Measurements from ENCODE around the gene BAG1. TPM values are rescaled to one million over a fixed set of nuclear protein-coding genes. Genes with fewer than 3 reads are reported as not detected.

BAG1 gene
- total and polyA plus RNA-seq, 2 of the 13 experiments (the other 11 are each of a cell fraction or from before 2014, with no cell fraction given), result 23.1 to 59.5 TPM

DNA sequence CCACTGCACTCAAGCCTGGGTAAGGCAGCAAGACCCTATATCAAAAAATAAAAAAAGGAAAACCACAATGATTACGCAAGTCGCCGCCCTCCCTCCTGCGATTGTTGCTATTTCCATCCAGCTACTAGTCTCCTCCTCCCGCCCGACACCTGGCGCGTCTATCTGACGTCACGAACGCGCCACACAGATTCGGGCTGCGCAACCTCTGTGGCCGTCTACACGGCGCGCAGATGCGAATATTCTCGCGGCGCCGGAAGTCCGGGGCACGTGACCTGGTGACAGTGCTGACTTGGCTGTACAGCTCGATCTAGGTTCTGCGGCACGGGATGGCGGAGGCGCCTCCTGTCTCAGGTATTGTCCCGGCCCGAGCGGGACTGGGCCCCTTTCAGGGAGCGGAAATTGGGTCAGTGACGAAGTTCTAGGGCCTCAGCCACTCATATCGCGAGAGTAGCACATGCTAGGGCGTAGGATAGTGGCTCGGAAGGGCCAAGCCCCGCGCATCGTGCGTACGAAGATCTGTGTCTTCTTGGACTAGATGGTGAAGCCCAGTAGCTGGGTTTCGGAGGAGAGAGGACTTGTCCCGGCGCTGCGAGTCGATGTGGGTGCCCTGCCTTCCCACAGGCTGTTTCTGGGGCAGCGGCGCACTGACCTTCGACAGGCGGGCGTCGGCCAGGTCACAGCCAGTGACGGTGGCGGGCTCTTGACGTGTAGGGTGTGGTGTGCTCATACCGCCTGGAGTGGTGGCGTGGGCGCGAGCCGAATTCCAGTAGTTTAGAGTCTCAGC lies 25.9 kb upstream of the BAG1 start, which contains the start of gene NFX1 (continued):
- TF ChIP-seq PRDM4 (CRISPR knock-in tag; IDR thresholded peaks at IDR 0.05; ENCODE audit: borderline replicate concordance) (no peak), STAT5B (CRISPR knock-in tag; IDR thresholded peaks at IDR 0.05) (no peak), EED (CRISPR knock-in tag; IDR thresholded peaks at IDR 0.05) (peak; percentile 68; the same call in 1 of the 2 replicates), KDM5A (IDR thresholded peaks at IDR 0.05; ENCODE audit: borderline replicate concordance, low read length) (peak; percentile 88), ZNF337 (CRISPR knock-in tag; IDR thresholded peaks at IDR 0.05; ENCODE audit: borderline replicate concordance, low read depth) (peak; percentile 71; the same call in 1 of the 2 replicates), EP300 (IDR thresholded peaks at IDR 0.05; ENCODE audit: low read depth in 2 of 2, low read length in 2 of 2) (peak; percentile 43 to 48; a peak in 2 of 4 replicates), EP300 (CRISPR knock-in tag; IDR thresholded peaks at IDR 0.05; ENCODE audit: borderline replicate concordance) (peak; percentile 15; the same call in 1 of the 2 replicates), NCOA2 (CRISPR knock-in tag; IDR thresholded peaks at IDR 0.05) (peak; percentile 57), ZNF234 (CRISPR knock-in tag; conservative IDR thresholded peaks at IDR 0.05) (no peak), ATF7-NPFF (CRISPR knock-in tag; IDR thresholded peaks at IDR 0.05; ENCODE audit: low read depth) (peak; percentile 93), LRRFIP1 (CRISPR knock-in tag; conservative IDR thresholded peaks at IDR 0.05) (no peak; the same call in 1 of the 2 replicates), ZNF713 (CRISPR knock-in tag; IDR thresholded peaks at IDR 0.05) (no peak), ZNF768 (CRISPR knock-in tag; IDR thresholded peaks at IDR 0.05) (peak; percentile 49; the same call in 1 of the 2 replicates), THYN1 (CRISPR knock-in tag; IDR thresholded peaks at IDR 0.05; ENCODE audit: borderline replicate concordance, low read depth) (no peak; the same call in 1 of the 2 replicates), HMG20A (CRISPR knock-in tag; IDR thresholded peaks at IDR 0.05; ENCODE audit: borderline replicate concordance) (no peak; the same call in 1 of the 2 replicates), ARNTL (CRISPR knock-in tag; IDR thresholded peaks at IDR 0.05) (peak; percentile 97), ZNF720 (CRISPR knock-in tag; IDR thresholded peaks at IDR 0.05) (no peak), NFYB (CRISPR knock-in tag; IDR thresholded peaks at IDR 0.05) (peak; percentile 58), ZNF747 (CRISPR knock-in tag; IDR thresholded peaks at IDR 0.05; ENCODE audit: borderline replicate concordance) (peak; percentile 94; the same call in 1 of the 2 replicates), ZKSCAN8 (CRISPR knock-in tag; IDR thresholded peaks at IDR 0.05; ENCODE audit: borderline replicate concordance) (no peak), ZNF670 (CRISPR knock-in tag; IDR thresholded peaks at IDR 0.05; ENCODE audit: borderline replicate concordance) (peak; percentile 90; the same call in 1 of the 2 replicates), ZNF75D (CRISPR knock-in tag; IDR thresholded peaks at IDR 0.05; ENCODE audit: borderline replicate concordance) (no peak; the same call in 1 of the 2 replicates)
- TF ChIP-seq, protein P1, sequence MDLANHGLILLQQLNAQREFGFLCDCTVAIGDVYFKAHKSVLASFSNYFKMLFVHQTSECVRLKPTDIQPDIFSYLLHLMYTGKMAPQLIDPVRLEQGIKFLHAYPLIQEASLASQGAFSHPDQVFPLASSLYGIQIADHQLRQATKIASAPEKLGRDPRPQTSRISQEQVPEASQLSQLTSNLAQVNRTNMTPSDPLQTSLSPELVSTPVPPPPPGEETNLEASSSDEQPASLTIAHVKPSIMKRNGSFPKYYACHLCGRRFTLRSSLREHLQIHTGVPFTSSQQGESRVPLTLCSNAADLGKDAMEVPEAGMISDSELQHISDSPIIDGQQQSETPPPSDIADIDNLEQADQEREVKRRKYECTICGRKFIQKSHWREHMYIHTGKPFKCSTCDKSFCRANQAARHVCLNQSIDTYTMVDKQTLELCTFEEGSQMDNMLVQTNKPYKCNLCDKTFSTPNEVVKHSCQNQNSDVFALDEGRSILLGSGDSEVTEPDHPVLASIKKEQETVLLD (CRISPR knock-in tag; IDR thresholded peaks at IDR 0.05; ENCODE audit: low read depth), result peak; percentile 44; the same call in 1 of the 2 replicates

Data from HepG2 (cell line).